ENCODE results near the gene THAP7. TPM values are rescaled to one million over a fixed set of nuclear protein-coding genes. Genes with fewer than 3 reads are reported as not detected.

THAP7 gene
- total and polyA plus RNA-seq, 2 of the 13 experiments (the other 11 are each of a cell fraction or from before 2014, with no cell fraction given), result 13.0 to 25.5 TPM

DNA sequence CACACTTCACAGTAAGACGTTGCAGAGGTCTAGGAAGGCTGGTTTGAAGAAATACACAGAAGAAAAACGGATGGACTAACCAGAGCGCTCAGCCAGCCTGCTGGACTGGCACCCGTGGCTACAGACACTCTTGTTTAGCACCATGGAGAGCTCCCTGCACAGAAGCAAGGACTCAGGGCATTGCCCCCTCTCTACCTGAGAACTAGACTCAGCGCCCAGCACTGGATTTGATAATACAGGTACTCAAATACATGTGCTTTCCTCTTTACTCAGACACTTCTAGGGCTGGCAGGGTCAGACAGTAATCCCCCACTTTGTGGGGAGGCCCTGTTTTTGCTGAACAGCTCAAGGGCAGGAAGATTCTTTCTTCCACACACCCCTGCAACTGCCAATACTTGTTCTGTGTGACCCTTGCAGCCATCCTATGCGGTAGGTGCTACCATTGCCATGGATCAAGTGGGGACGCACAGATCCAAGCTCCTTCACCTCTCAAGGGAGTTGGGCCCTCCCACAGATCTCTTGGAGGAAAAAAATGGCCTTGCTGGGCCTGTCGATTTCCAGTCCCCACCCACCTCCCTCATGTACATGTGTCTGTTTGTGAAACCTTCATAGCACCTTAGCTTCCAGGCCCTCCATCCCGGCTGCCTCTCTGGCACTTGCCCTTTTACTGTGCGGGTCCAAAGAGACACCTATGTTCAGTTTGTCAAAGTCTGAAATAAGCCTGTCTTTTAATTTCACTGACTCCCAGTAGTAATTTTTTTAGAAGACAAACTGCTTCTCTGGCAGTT is 7.9 kb upstream of the THAP7 start (continued):
- TF ChIP-seq ZNF670 (CRISPR knock-in tag; IDR thresholded peaks at IDR 0.05; ENCODE audit: borderline replicate concordance) (no peak), BRD4 (CRISPR knock-in tag; IDR thresholded peaks at IDR 0.05) (no peak), CENPT (CRISPR knock-in tag; IDR thresholded peaks at IDR 0.05; ENCODE audit: low read depth) (no peak), ZNF570 (CRISPR knock-in tag; IDR thresholded peaks at IDR 0.05; ENCODE audit: borderline replicate concordance) (no peak), SNAI1 (CRISPR knock-in tag; IDR thresholded peaks at IDR 0.05; ENCODE audit: borderline replicate concordance) (no peak), PHF20 (CRISPR knock-in tag; IDR thresholded peaks at IDR 0.05) (no peak; the same call in 1 of the 2 replicates), ZNF557 (CRISPR knock-in tag; IDR thresholded peaks at IDR 0.05) (peak; percentile 95; the same call in 1 of the 2 replicates), ZNF253 (CRISPR knock-in tag; IDR thresholded peaks at IDR 0.05; ENCODE audit: borderline replicate concordance) (no peak), CBX1 (IDR thresholded peaks at IDR 0.05; ENCODE audit: low read depth) (no peak), ZNF883 (CRISPR knock-in tag; IDR thresholded peaks at IDR 0.05; ENCODE audit: not compliant biosample characterization) (no peak), ASH2L (IDR thresholded peaks at IDR 0.05; ENCODE audit: insufficient read length, low read depth, low read length) (no peak), ZNF205 (CRISPR knock-in tag; IDR thresholded peaks at IDR 0.05) (peak; percentile 79), ZNF616 (CRISPR knock-in tag; IDR thresholded peaks at IDR 0.05; ENCODE audit: low read depth) (no peak), DMAP1 (CRISPR knock-in tag; IDR thresholded peaks at IDR 0.05) (no peak), RXRA (CRISPR knock-in tag; IDR thresholded peaks at IDR 0.05) (peak; percentile 50; the same call in 1 of the 2 replicates), ZNF484 (CRISPR knock-in tag; IDR thresholded peaks at IDR 0.05; ENCODE audit: borderline replicate concordance, low read depth) (no peak), SP1 (IDR thresholded peaks at IDR 0.05) (no peak), SP1 (CRISPR knock-in tag; IDR thresholded peaks at IDR 0.05) (no peak), PRPF4 (IDR thresholded peaks at IDR 0.05; ENCODE audit: low read depth, low read length, poor library complexity, severe bottlenecking) (no peak)
- TF ChIP-seq, protein P1, sequence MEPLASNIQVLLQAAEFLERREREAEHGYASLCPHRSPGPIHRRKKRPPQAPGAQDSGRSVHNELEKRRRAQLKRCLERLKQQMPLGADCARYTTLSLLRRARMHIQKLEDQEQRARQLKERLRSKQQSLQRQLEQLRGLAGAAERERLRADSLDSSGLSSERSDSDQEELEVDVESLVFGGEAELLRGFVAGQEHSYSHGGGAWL (CRISPR knock-in tag; IDR thresholded peaks at IDR 0.05), result peak; percentile 89
- TF ChIP-seq, protein P2, sequence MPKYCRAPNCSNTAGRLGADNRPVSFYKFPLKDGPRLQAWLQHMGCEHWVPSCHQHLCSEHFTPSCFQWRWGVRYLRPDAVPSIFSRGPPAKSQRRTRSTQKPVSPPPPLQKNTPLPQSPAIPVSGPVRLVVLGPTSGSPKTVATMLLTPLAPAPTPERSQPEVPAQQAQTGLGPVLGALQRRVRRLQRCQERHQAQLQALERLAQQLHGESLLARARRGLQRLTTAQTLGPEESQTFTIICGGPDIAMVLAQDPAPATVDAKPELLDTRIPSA (CRISPR knock-in tag; IDR thresholded peaks at IDR 0.05; ENCODE audit: borderline replicate concordance), result no peak
- TF ChIP-seq, protein P3, sequence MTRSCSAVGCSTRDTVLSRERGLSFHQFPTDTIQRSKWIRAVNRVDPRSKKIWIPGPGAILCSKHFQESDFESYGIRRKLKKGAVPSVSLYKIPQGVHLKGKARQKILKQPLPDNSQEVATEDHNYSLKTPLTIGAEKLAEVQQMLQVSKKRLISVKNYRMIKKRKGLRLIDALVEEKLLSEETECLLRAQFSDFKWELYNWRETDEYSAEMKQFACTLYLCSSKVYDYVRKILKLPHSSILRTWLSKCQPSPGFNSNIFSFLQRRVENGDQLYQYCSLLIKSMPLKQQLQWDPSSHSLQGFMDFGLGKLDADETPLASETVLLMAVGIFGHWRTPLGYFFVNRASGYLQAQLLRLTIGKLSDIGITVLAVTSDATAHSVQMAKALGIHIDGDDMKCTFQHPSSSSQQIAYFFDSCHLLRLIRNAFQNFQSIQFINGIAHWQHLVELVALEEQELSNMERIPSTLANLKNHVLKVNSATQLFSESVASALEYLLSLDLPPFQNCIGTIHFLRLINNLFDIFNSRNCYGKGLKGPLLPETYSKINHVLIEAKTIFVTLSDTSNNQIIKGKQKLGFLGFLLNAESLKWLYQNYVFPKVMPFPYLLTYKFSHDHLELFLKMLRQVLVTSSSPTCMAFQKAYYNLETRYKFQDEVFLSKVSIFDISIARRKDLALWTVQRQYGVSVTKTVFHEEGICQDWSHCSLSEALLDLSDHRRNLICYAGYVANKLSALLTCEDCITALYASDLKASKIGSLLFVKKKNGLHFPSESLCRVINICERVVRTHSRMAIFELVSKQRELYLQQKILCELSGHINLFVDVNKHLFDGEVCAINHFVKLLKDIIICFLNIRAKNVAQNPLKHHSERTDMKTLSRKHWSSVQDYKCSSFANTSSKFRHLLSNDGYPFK (CRISPR knock-in tag; IDR thresholded peaks at IDR 0.05; ENCODE audit: borderline replicate concordance), result no peak
- TF ChIP-seq, protein P4, sequence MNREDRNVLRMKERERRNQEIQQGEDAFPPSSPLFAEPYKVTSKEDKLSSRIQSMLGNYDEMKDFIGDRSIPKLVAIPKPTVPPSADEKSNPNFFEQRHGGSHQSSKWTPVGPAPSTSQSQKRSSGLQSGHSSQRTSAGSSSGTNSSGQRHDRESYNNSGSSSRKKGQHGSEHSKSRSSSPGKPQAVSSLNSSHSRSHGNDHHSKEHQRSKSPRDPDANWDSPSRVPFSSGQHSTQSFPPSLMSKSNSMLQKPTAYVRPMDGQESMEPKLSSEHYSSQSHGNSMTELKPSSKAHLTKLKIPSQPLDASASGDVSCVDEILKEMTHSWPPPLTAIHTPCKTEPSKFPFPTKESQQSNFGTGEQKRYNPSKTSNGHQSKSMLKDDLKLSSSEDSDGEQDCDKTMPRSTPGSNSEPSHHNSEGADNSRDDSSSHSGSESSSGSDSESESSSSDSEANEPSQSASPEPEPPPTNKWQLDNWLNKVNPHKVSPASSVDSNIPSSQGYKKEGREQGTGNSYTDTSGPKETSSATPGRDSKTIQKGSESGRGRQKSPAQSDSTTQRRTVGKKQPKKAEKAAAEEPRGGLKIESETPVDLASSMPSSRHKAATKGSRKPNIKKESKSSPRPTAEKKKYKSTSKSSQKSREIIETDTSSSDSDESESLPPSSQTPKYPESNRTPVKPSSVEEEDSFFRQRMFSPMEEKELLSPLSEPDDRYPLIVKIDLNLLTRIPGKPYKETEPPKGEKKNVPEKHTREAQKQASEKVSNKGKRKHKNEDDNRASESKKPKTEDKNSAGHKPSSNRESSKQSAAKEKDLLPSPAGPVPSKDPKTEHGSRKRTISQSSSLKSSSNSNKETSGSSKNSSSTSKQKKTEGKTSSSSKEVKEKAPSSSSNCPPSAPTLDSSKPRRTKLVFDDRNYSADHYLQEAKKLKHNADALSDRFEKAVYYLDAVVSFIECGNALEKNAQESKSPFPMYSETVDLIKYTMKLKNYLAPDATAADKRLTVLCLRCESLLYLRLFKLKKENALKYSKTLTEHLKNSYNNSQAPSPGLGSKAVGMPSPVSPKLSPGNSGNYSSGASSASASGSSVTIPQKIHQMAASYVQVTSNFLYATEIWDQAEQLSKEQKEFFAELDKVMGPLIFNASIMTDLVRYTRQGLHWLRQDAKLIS (CRISPR knock-in tag; IDR thresholded peaks at IDR 0.05), result no peak
